Measurements from ENCODE around the gene TSPAN10.

Gene TSPAN10

GRCh38 chr17:81644976-81645952 is 8.3 kb downstream of the TSPAN10 start:
- DNase-seq (ENCODE audit: low read depth) = no peak
- TF ChIP-seq CTCF (conservative IDR thresholded peaks at IDR 0.05; ENCODE audit: low read depth, low read length) = no peak
- no peak overlapping the region for H3K4me3 ChIP-seq (ENCODE audit: low read depth, low read length)

- H3K4me3 ChIP-seq (ENCODE audit: low read depth, low read length) = no peak overlapping the region
- no peak for DNase-seq (ENCODE audit: low read depth)
- no peak for TF ChIP-seq CTCF (conservative IDR thresholded peaks at IDR 0.05; ENCODE audit: low read depth, low read length)
Measured at GRCh38 chr17:81646869-81647600, 10.0 kb downstream of the TSPAN10 start.

GRCh38 chr17:81647640-81648012 is 10.6 kb downstream of the TSPAN10 start:
- TF ChIP-seq CTCF (conservative IDR thresholded peaks at IDR 0.05; ENCODE audit: low read depth, low read length) = no peak
- H3K4me3 ChIP-seq (ENCODE audit: low read depth, low read length) = no peak overlapping the region
- no peak for DNase-seq (ENCODE audit: low read depth)

GRCh38 chr17:81648013-81648706 is 11.2 kb downstream of the TSPAN10 start:
- no peak overlapping the region for H3K4me3 ChIP-seq (ENCODE audit: low read depth, low read length)
- no peak for DNase-seq (ENCODE audit: low read depth)
- TF ChIP-seq CTCF (conservative IDR thresholded peaks at IDR 0.05; ENCODE audit: low read depth, low read length) = no peak

- TF ChIP-seq CTCF (conservative IDR thresholded peaks at IDR 0.05; ENCODE audit: low read depth, low read length) = no peak
- no peak overlapping the region for H3K4me3 ChIP-seq (ENCODE audit: low read depth, low read length)
- no peak for DNase-seq (ENCODE audit: low read depth)
Measured at GRCh38 chr17:81648707-81649085, 11.7 kb downstream of the TSPAN10 start.

- no peak for DNase-seq (ENCODE audit: low read depth)
- TF ChIP-seq CTCF (conservative IDR thresholded peaks at IDR 0.05; ENCODE audit: low read depth, low read length) = no peak
- H3K4me3 ChIP-seq (ENCODE audit: low read depth, low read length) = no peak overlapping the region
Measured at GRCh38 chr17:81650951-81651350, 14.0 kb downstream of the TSPAN10 start.

Measured in choroid plexus epithelial cell (primary cell).